A549 (cell line): ENCODE measurements around the gene INKA1. TPM values are rescaled to one million over a fixed set of nuclear protein-coding genes. Genes with fewer than 3 reads are reported as not detected.
A peak's percentile ranks its signal among the peaks of the same experiment; 100 is the strongest.

ENCODE experiments used
- ATAC-seq, 2 experiments: fragments of 200-7000 bp in 1 of 2; fragments of >200 bp in 1 of 2; cut with Nextera tagmentation in 1 of 2; cut with Tn5 transposase in 1 of 2; 3 replicates each; pipeline versions ENCODE4 v1.8.0 to v1.9.1; 2018 to 2020; ENCODE audit warnings: mild to moderate bottlenecking in 1 of 2, moderate library complexity in 1 of 2
- CTCF ChIA-PET: fragments of 300-600 bp; sonication (Branson Sonifier 250); formaldehyde crosslinking; extraction: SDS; loops from one replicate; lab custom pipeline; 2021; ENCODE audit warnings: antibody characterized with exemption, inconsistent platforms; lab: Yijun Ruan, JAX
- POLR2A ChIA-PET: fragments of 350-600 bp; formaldehyde crosslinking; extraction: SDS; loops from one replicate; lab custom pipeline; 2021; ENCODE audit warnings: antibody characterized with exemption, inconsistent platforms; lab: Yijun Ruan, JAX
- DNase-seq, 2 experiments: peaks; one replicate each; pipeline versions ENCODE4 v3.0.0 to v3.0.0-alpha.2; 2011 to 2016; ENCODE audit warnings: low read depth in 1 of 2, low spot score in 1 of 2
- FAIRE-seq: peaks from 2 replicates; lab custom pipeline; 2011; peaks lifted over from hg19 to GRCh38; lab: Jason Lieb, UNC
- H3K27ac ChIP-seq, 2 experiments: fragments of >200 bp; sonication (Bioruptor Twin); formaldehyde crosslinking; 3 replicates each; pipeline ENCODE4 v1.5.1; 2016 to 2017
- H3K4me1 ChIP-seq: fragments of >200 bp; sonication (Bioruptor Twin); formaldehyde crosslinking; 3 replicates; pipeline ENCODE4 v1.6.1; 2016
- H3K4me2 ChIP-seq: fragments of >200 bp; sonication (Bioruptor Twin); formaldehyde crosslinking; 3 replicates; pipeline ENCODE4 v1.6.1; 2016
- H3K4me3 ChIP-seq: fragments of >200 bp; sonication (Bioruptor Twin); formaldehyde crosslinking; 3 replicates; pipeline ENCODE4 v1.5.1; 2016
- H3K9me3 ChIP-seq: fragments of >200 bp; sonication (Bioruptor Twin); formaldehyde crosslinking; 3 replicates; pipeline ENCODE4 v1.6.1; 2016
- CHD2 ChIP-seq: fragments of 150-350 bp; IDR thresholded peaks from 2 replicates; pipeline ENCODE4 v1.6.1; 2014; ENCODE audit warnings: low read length; ENCODE audit not compliant: partially characterized antibody
- E2F6 ChIP-seq: IDR thresholded peaks from 2 replicates; pipeline ENCODE4 v1.6.1; 2012; ENCODE audit warnings: low read depth, borderline replicate concordance
- ELK1 ChIP-seq: fragments of 150-350 bp; IDR thresholded peaks from 2 replicates; pipeline ENCODE4 v1.6.1; 2014; ENCODE audit warnings: low read depth, mild to moderate bottlenecking, low read length
- FOSL2 ChIP-seq, 2 experiments: fragments of 450-650 bp in 1 of 2; fragments of >200 bp in 1 of 2; sonication (Bioruptor Twin) in 1 of 2; formaldehyde crosslinking; IDR thresholded peaks; 2 replicates each; pipeline versions ENCODE4 v1.5.0 to v1.6.1; 2016 to 2020; ENCODE audit warnings: mild to moderate bottlenecking in 1 of 2, moderate library complexity in 1 of 2
- JUNB ChIP-seq: fragments of >200 bp; sonication (Bioruptor Twin); formaldehyde crosslinking; IDR thresholded peaks from 2 replicates; pipeline ENCODE4 v1.6.1; 2016
- KDM1A ChIP-seq: fragments of 200-600 bp; sonication (generic); IDR thresholded peaks from 2 replicates; pipeline ENCODE4 v1.6.1; 2016; ENCODE audit warnings: low read depth, mild to moderate bottlenecking
- MAZ ChIP-seq: fragments of 150-350 bp; IDR thresholded peaks from 2 replicates; pipeline ENCODE4 v1.6.1; 2014; ENCODE audit warnings: antibody characterized with exemption, low read depth, low read length, borderline replicate concordance
- MYC ChIP-seq: IDR thresholded peaks from 2 replicates; pipeline ENCODE4 v1.6.1; 2012; ENCODE audit warnings: mild to moderate bottlenecking, inconsistent platforms, low read length, improper control_type of control experiment, borderline replicate concordance
- PBX3 ChIP-seq: IDR thresholded peaks from 2 replicates; pipeline ENCODE4 v1.6.1; 2012
- POLR2AphosphoS2 ChIP-seq: conservative IDR thresholded peaks from 2 replicates; pipeline ENCODE4 v1.6.1; 2012; ENCODE audit warnings: low read length, improper control_type of control experiment, inconsistent platforms
- RAD21 ChIP-seq, 2 experiments: fragments of >200 bp in 1 of 2; sonication (Bioruptor Twin) in 1 of 2; formaldehyde crosslinking in 1 of 2; IDR thresholded peaks in 1 of 2; conservative IDR thresholded peaks in 1 of 2; 2 replicates in 1 of 2; 3 replicates in 1 of 2; pipeline ENCODE4 v1.6.1; 2012 to 2018; ENCODE audit warnings: inconsistent platforms in 1 of 2
- RFX5 ChIP-seq: fragments of 450-650 bp; IDR thresholded peaks from 2 replicates; pipeline ENCODE4 v1.7.1; 2014; ENCODE audit warnings: antibody characterized with exemption, mild to moderate bottlenecking, moderate library complexity
- RNF2 ChIP-seq: fragments of 200-600 bp; sonication (generic); IDR thresholded peaks from 2 replicates; pipeline ENCODE4 v1.6.1; 2016; ENCODE audit warnings: low read depth, mild to moderate bottlenecking, antibody characterized with exemption, moderate library complexity, borderline replicate concordance
- SREBF2 ChIP-seq: fragments of 450-650 bp; IDR thresholded peaks from 2 replicates; pipeline ENCODE4 v1.6.1; 2014; ENCODE audit warnings: mild to moderate bottlenecking, moderate library complexity
- USF2 ChIP-seq: fragments of 450-650 bp; IDR thresholded peaks from 2 replicates; pipeline ENCODE4 v1.6.1; 2014; ENCODE audit warnings: antibody characterized with exemption
- ZC3H11A ChIP-seq: fragments of 450-650 bp; IDR thresholded peaks from 2 replicates; pipeline ENCODE4 v1.6.1; 2014; ENCODE audit warnings: antibody characterized with exemption, mild to moderate bottlenecking
- ZFP36 ChIP-seq: fragments of 450-650 bp; IDR thresholded peaks from 2 replicates; pipeline ENCODE4 v1.6.1; 2014; ENCODE audit warnings: borderline replicate concordance; ENCODE audit not compliant: partially characterized antibody
- WGBS: methylation state at CpG from one replicate; pipeline ENCODE4 v1.1.6; 2017; ENCODE audit errors: missing lambda C conversion rate; 5-methylcytosine and 5-hydroxymethylcytosine counted together
- polyA plus RNA-seq, 4 experiments: library from polyadenylated mRNA; depleted of rRNA in 3 of 4; stranded (reverse); fragments of >200 nt; fragmentation: RNase III in 1 of 4; extraction: RNeasy Plus Mini Kit Qiagen cat#74134 plus additional on column Dnase treatment in 1 of 4; gene quantifications; 2 replicates in 3 of 4; 3 replicates in 1 of 4; pipeline ENCODE4 v1.2.3, GENCODE V29; 2011 to 2017

The INKA1 gene
- polyA plus RNA-seq, 2 of the 4 experiments (the other 2 are of a cell fraction): 0.39 to 0.74 TPM

GRCh38 chr3:49787182-49787464, 15.9 kb upstream of the INKA1 start (continued):
- no peak for TF ChIP-seq KDM1A
- no peak for TF ChIP-seq RNF2
- no peak for TF ChIP-seq JUNB
- no peak for TF ChIP-seq FOSL2 (IDR thresholded peaks at IDR 0.05)
- TF ChIP-seq FOSL2 (CRISPR knock-in tag; IDR thresholded peaks at IDR 0.05): no peak
- TF ChIP-seq, all 56 proteins: peak for 0

GRCh38 chr3:49787536-49787935, 15.5 kb upstream of the INKA1 start:
- H3K9me3 ChIP-seq: no peaks in the 10 kb centered on the region
- ATAC-seq (no peak), FAIRE-seq (no peak), DNase-seq (no peak)
- ChIA-PET POLR2A (no interaction called here), CTCF (interaction anchor here (1.3 to 2.0 kb wide), 2 partner anchors 16 to 52 kb away, joined by 5 to 11 read pairs; partner anchors contain the start of gene INKA1)
- H3K27ac ChIP-seq: peak overlapping the region in 1 of 2 experiments; percentile 93; a peak in 3 of 6 replicates
- H3K4me3 ChIP-seq: no peak overlapping the region
- no peak overlapping the region for H3K4me2 ChIP-seq
- TF ChIP-seq CHD2: no peak
- no peak for TF ChIP-seq ZC3H11A
- no peak for TF ChIP-seq RNF2
- TF ChIP-seq E2F6: no peak
- no peak for TF ChIP-seq RAD21 (conservative IDR thresholded peaks at IDR 0.05 in 1 of 2, IDR thresholded peaks at IDR 0.05 in 1 of 2)
- no peak for TF ChIP-seq SREBF2
- no peak for TF ChIP-seq MAZ
- TF ChIP-seq POLR2AphosphoS2: no peak
- TF ChIP-seq ELK1: no peak
- WGBS: 94% methylated on average over 5 of the region's 5 CpGs
- peaks cover 11% of the 10 kb centered on the region for H3K4me1 ChIP-seq

- 96% methylated on average over 2 of the region's 2 CpGs for WGBS
- H3K4me3 ChIP-seq: no peak overlapping the region
- TF ChIP-seq CHD2 (no peak), USF2 (no peak), MYC (no peak), ZFP36 (no peak), PBX3 (no peak), RFX5 (no peak), POLR2AphosphoS2 (no peak)
- TF ChIP-seq, all 56 proteins: peak for 0
- no peak overlapping the region for H3K4me2 ChIP-seq
- no peak for FAIRE-seq
- H3K27ac ChIP-seq: no peak overlapping the region
- ChIA-PET POLR2A (no interaction called here), CTCF (interaction anchor here (0.7 to 2.0 kb wide), 3 partner anchors 11 to 51 kb away, joined by 3 to 11 read pairs (median 5); partner anchors contain the start of genes CDHR4 and INKA1)
- no peaks in the 10 kb centered on the region for H3K9me3 ChIP-seq
- peaks cover 11% of the 10 kb centered on the region for H3K4me1 ChIP-seq
- no peak for DNase-seq
- ATAC-seq: no peak
Observed at GRCh38 chr3:49788056-49788455, 15.0 kb upstream of the INKA1 start.
